Measurements from ENCODE around the gene LRRC23. TPM values are rescaled to one million over a fixed set of nuclear protein-coding genes. Genes with fewer than 3 reads are reported as not detected.

Gene LRRC23
- total RNA-seq, 4 donors from 2014 or later = 3.9 to 7.9 (median 6.2) TPM

DNA sequence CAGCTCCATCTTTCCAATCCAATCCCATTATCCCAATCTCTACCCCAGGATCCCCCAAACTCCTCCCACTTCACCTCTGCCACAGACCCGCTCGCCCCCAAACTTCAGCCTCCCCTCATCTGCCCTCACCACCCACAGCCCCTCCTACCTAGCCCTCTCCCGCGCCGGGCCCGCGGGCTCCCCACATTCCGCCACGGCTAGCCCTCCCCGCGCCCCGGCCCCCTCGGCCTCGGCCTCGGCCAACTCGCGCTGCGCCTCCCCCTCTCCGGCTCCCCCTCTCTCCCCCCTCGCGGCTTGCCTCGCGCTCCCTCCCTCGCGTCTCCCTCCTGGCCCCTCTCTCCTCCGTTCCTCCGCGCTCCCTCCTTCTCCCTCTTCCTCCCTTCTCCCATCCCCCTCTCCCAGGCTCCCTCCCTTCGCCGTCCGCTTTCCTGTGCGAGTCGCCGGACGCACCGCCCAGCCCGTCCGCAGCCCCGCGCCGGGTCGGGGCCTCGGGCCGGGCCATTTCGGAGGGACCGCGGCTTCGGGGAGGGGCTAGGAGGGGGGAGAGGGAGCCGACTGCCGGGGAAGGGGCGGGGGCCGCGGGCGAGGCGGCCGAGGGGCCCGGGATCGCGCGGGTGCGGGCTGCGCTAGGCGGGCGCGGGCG, 22.9 kb downstream of the LRRC23 start, which contains the start of gene ATN1:
TSS of gene ATN1 (plus strand) at position 581 of the 643 bp plus-strand sequence. CDS start 6,043 bp downstream, outside the sequence.
- TF ChIP-seq, protein P1, sequence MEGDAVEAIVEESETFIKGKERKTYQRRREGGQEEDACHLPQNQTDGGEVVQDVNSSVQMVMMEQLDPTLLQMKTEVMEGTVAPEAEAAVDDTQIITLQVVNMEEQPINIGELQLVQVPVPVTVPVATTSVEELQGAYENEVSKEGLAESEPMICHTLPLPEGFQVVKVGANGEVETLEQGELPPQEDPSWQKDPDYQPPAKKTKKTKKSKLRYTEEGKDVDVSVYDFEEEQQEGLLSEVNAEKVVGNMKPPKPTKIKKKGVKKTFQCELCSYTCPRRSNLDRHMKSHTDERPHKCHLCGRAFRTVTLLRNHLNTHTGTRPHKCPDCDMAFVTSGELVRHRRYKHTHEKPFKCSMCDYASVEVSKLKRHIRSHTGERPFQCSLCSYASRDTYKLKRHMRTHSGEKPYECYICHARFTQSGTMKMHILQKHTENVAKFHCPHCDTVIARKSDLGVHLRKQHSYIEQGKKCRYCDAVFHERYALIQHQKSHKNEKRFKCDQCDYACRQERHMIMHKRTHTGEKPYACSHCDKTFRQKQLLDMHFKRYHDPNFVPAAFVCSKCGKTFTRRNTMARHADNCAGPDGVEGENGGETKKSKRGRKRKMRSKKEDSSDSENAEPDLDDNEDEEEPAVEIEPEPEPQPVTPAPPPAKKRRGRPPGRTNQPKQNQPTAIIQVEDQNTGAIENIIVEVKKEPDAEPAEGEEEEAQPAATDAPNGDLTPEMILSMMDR (IDR thresholded peaks at IDR 0.05; ENCODE audit: low read depth) = no peak

DNA sequence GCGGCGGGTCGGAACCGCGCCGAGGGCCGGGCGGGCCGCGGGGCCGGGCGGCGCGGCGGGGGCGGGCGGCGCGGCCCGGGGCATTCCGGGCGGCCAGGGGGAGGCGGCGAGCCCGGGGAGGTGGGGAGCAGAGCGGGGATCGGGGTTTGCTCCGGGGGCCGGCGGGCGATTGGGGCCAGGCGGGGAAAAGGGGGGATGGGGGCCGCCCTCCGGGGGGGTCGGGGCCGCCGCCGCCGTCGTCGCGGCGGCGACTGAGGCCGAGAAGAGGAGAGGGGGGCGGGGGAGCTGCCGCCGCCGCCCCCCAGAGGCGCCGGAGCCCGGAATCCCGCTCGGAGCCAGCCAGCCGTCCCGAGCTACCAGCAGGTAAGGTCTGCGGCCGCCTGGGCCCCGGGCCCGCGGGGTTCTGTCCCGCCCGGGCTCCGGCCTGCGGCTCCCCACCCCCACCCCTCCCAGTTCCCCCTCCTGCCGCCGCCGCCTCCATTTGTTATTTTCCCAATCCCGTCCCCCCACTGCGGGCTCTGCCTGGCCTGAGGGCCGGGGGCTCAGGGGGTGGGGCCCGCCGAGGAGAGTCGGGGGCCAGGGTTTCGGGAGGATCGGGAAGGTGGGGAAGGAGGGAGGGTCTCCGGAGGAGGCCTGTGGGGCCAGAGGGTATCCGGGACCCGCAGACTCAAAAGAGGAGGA, 23.5 kb downstream of the LRRC23 start:
- TF ChIP-seq, protein P1 (IDR thresholded peaks at IDR 0.05; ENCODE audit: low read depth) = no peak

DNA sequence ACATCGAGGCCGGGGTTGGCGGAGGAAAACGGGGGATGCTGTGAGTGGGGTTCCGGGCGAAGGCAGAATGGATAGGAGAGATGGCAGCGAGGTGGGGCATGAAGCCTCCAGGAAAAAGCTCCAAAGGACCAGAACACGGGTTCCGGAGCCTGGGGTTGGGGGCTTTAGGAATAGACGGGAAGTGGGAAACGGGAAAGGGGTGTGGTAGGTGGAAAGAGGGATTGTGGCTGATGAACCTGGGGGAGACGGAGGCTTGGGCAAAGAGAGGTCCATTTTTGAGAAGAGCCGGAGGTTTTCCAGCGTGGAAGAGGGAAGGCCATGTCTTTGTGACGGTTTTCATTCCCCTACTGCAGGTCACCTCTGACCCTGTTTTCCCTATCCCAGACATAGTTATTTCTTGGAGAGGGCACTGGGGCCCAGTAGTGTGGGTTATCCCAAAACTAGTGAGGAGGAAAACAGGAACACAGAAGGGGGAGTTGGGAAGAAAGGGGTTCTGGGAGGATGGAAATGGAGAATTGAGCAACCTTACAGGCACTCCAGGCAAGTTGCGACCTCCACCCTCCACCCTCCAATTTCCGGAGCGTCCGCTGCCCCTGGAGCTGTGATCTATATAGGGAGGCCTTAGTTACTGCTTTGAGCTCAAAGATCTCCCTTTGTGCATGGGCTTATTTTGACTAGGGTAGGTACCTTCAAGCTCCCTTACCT, 24.2 kb downstream of the LRRC23 start:
- TF ChIP-seq, protein P1 (IDR thresholded peaks at IDR 0.05; ENCODE audit: low read depth) = no peak

DNA sequence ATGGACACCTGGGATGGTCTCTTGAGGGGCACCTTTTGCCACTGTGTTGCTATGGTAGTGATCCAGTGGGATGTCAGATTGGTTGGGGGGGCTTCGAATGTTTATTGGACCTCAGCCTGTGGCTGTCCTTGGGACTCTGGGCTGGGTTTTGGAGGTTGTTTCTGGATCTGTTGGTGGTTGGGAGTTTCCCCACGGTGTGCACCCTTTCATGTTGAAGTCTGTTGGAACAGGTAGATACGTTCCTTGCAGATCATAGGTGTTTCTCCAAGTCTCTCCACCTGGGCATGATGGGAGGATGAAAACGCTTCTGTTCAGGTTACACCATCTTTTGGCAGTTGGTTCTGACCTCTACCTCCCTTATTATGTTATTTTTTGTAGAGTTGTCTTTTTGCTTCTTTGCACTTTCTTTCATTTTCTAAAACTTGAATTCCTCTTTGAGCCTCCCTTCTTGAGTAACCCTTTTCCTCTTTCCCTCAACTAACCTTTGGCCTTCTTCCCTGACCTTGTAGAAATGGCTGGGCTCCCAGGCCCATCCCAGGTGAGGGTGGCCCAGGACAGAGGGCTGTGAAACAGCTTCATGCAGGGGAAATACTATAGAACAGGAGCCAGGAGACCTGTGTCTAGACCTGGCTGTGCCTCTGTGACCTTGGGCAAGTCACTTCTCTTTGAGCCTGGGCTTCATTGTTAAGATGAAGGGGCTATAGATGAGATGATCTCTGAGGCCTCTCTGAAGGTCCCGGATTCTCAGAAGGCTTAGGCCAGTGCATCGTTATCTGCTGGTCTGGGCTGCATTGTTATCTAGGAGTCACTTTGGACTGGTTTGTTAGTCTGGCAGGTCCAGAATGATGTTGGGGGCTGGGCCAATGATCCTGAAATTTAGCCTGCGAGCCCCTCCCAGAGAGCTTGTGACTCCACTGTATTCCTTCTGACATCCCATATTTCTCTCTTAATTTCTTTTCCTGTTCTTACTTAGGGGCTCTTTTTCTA, 25.1 kb downstream of the LRRC23 start:
- TF ChIP-seq, protein P1 (IDR thresholded peaks at IDR 0.05; ENCODE audit: low read depth) = no peak

DNA sequence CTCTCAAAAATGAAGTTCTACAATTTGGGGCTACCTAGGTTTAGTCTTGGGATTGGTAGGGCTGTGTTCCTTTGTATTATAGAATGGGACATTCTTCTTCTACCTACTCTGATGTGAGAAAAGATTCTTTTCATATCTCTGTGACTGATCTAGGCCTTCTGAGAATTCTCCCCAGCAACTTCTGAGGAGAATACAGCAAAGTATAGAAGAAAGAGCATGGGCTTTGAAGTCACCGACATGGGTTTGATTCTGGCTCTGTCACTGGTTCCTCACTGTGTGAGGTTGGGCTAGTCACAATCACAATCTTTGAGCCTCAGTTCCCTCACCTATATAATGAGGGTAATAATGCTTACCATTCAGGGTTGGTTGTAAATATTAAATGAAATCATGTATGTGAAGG, 28.1 kb downstream of the LRRC23 start:
- TF ChIP-seq, protein P1 (IDR thresholded peaks at IDR 0.05; ENCODE audit: low read depth) = no peak

DNA sequence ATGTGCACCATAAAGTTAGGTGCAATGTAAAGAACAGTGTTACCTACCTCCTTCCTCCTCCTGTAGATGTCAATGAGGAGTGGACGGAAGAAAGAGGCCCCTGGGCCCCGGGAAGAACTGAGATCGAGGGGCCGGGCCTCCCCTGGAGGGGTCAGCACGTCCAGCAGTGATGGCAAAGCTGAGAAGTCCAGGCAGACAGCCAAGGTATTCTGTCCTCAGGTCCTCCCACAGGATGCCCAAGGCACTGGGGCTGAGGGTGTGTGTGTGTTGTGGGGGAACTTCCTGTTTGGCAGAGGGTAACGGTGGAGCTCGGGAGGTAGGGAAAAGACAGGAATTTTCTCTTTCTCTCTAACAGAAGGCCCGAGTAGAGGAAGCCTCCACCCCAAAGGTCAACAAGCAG, 29.5 kb downstream of the LRRC23 start:
- TF ChIP-seq, protein P1 (IDR thresholded peaks at IDR 0.05; ENCODE audit: low read depth) = no peak
